IPS-15b (cell line): Measurements from ENCODE around the gene PTPRN2.

ENCODE experiments used
- H3K27me3 ChIP-seq: one replicate; pipeline ENCODE4 v1.6.1; 2013; ENCODE audit warnings: low read length; ENCODE audit not compliant: control insufficient read depth, insufficient read depth
- H3K36me3 ChIP-seq: one replicate; pipeline ENCODE4 v1.6.1; 2013; ENCODE audit warnings: low read length; ENCODE audit not compliant: control insufficient read depth, insufficient read depth
- H3K4me1 ChIP-seq: one replicate; pipeline ENCODE4 v1.6.1; 2013; ENCODE audit warnings: mild to moderate bottlenecking, low read length; ENCODE audit not compliant: control insufficient read depth, insufficient read depth
- H3K4me3 ChIP-seq: one replicate; pipeline ENCODE4 v1.5.1; 2013; ENCODE audit warnings: low read depth, low read length
- H3K9ac ChIP-seq: one replicate; pipeline ENCODE4 v1.6.1; 2013; ENCODE audit warnings: low read depth, mild to moderate bottlenecking, low read length
- H3K9me3 ChIP-seq: one replicate; pipeline ENCODE4 v1.6.1; 2013; ENCODE audit warnings: mild to moderate bottlenecking, low read length; ENCODE audit not compliant: control insufficient read depth, insufficient read depth

PTPRN2 gene

GRCh38 chr7:157622408-157623205 lies 965.0 kb downstream of the PTPRN2 start:
- H3K4me1 ChIP-seq: no peaks in the 10 kb centered on the region
- no peaks in the 10 kb centered on the region for H3K36me3 ChIP-seq
- no peaks in the 10 kb centered on the region for H3K27me3 ChIP-seq
- no peak overlapping the region for H3K9ac ChIP-seq
- H3K4me3 ChIP-seq: no peak overlapping the region
- H3K9me3 ChIP-seq: no peaks in the 10 kb centered on the region

- H3K27me3 ChIP-seq: no peaks in the 10 kb centered on the region
- no peak overlapping the region for H3K9ac ChIP-seq
- H3K4me1 ChIP-seq: no peaks in the 10 kb centered on the region
- no peaks in the 10 kb centered on the region for H3K9me3 ChIP-seq
- no peak overlapping the region for H3K4me3 ChIP-seq
- H3K36me3 ChIP-seq: no peaks in the 10 kb centered on the region
Measured at GRCh38 chr7:157622000-157622399, 965.6 kb downstream of the PTPRN2 start.

GRCh38 chr7:157621131-157621681 lies 966.4 kb downstream of the PTPRN2 start:
- Histone ChIP-seq H3K36me3 (no peaks in the 10 kb centered on the region), H3K4me3 (no peak overlapping the region), H3K27me3 (no peaks in the 10 kb centered on the region), H3K9me3 (no peaks in the 10 kb centered on the region), H3K4me1 (no peaks in the 10 kb centered on the region), H3K9ac (no peak overlapping the region)

GRCh38 chr7:157620616-157621015 lies 967.0 kb downstream of the PTPRN2 start:
- H3K9ac ChIP-seq: no peak overlapping the region
- no peaks in the 10 kb centered on the region for H3K36me3 ChIP-seq
- no peaks in the 10 kb centered on the region for H3K9me3 ChIP-seq
- no peaks in the 10 kb centered on the region for H3K27me3 ChIP-seq
- no peaks in the 10 kb centered on the region for H3K4me1 ChIP-seq
- no peak overlapping the region for H3K4me3 ChIP-seq

- Histone ChIP-seq H3K27me3 (no peaks in the 10 kb centered on the region), H3K4me1 (no peaks in the 10 kb centered on the region)
Measured at GRCh38 chr7:157619753-157620525, 967.7 kb downstream of the PTPRN2 start.

GRCh38 chr7:157618823-157619606 lies 968.6 kb downstream of the PTPRN2 start:
- no peak overlapping the region for H3K9ac ChIP-seq
- no peaks in the 10 kb centered on the region for H3K36me3 ChIP-seq
- no peak overlapping the region for H3K4me3 ChIP-seq
- H3K27me3 ChIP-seq: no peaks in the 10 kb centered on the region
- no peaks in the 10 kb centered on the region for H3K9me3 ChIP-seq
- no peaks in the 10 kb centered on the region for H3K4me1 ChIP-seq

More at GRCh38 chr7:157619753-157620525, 967.7 kb downstream of the PTPRN2 start:
- no peak overlapping the region for H3K4me3 ChIP-seq
- no peak overlapping the region for H3K9ac ChIP-seq
- H3K9me3 ChIP-seq: no peaks in the 10 kb centered on the region
- H3K36me3 ChIP-seq: no peaks in the 10 kb centered on the region

- H3K27me3 ChIP-seq: no peaks in the 10 kb centered on the region
- H3K36me3 ChIP-seq: no peaks in the 10 kb centered on the region
Measured at GRCh38 chr7:157618091-157618726, 969.4 kb downstream of the PTPRN2 start.

GRCh38 chr7:157617401-157617800 lies 970.2 kb downstream of the PTPRN2 start:
- Histone ChIP-seq H3K4me3 (no peak overlapping the region), H3K9me3 (no peaks in the 10 kb centered on the region), H3K4me1 (no peaks in the 10 kb centered on the region), H3K36me3 (no peaks in the 10 kb centered on the region), H3K27me3 (no peaks in the 10 kb centered on the region), H3K9ac (no peak overlapping the region)

More at GRCh38 chr7:157618091-157618726, 969.4 kb downstream of the PTPRN2 start:
- H3K9ac ChIP-seq: no peak overlapping the region
- H3K4me1 ChIP-seq: no peaks in the 10 kb centered on the region
- H3K9me3 ChIP-seq: no peaks in the 10 kb centered on the region
- H3K4me3 ChIP-seq: no peak overlapping the region

- no peak overlapping the region for H3K9ac ChIP-seq
- H3K9me3 ChIP-seq: no peaks in the 10 kb centered on the region
- H3K27me3 ChIP-seq: no peaks in the 10 kb centered on the region
- H3K36me3 ChIP-seq: no peaks in the 10 kb centered on the region
- no peak overlapping the region for H3K4me3 ChIP-seq
- H3K4me1 ChIP-seq: no peaks in the 10 kb centered on the region
Measured at GRCh38 chr7:157616931-157617330, 970.7 kb downstream of the PTPRN2 start.

- Histone ChIP-seq H3K9me3 (no peaks in the 10 kb centered on the region), H3K4me1 (no peaks in the 10 kb centered on the region), H3K4me3 (no peak overlapping the region), H3K36me3 (no peaks in the 10 kb centered on the region), H3K27me3 (no peaks in the 10 kb centered on the region), H3K9ac (no peak overlapping the region)
Measured at GRCh38 chr7:157616426-157616825, 971.2 kb downstream of the PTPRN2 start.

- Histone ChIP-seq H3K4me1 (no peaks in the 10 kb centered on the region), H3K9ac (no peak overlapping the region), H3K9me3 (no peaks in the 10 kb centered on the region), H3K4me3 (no peak overlapping the region), H3K27me3 (no peaks in the 10 kb centered on the region), H3K36me3 (no peaks in the 10 kb centered on the region)
Measured at GRCh38 chr7:157615852-157616251, 971.8 kb downstream of the PTPRN2 start.
